ENCODE measurements around the gene CYP46A1.

CYP46A1 gene

GRCh38 chr14:99731547-99732435 is 47.7 kb downstream of the CYP46A1 start:
- no peak for DNase-seq

GRCh38 chr14:99732436-99733210 is 48.5 kb downstream of the CYP46A1 start:
- DNase-seq = no peak

- no peak for DNase-seq
These were observed 49.1 kb downstream of the CYP46A1 start for GRCh38 chr14:99733211-99733539.

GRCh38 chr14:99733540-99734405 is 49.7 kb downstream of the CYP46A1 start:
- no peak for DNase-seq

GRCh38 chr14:99734406-99735051 is 50.4 kb downstream of the CYP46A1 start:
- no peak for DNase-seq

- DNase-seq = no peak
These were observed 51.4 kb downstream of the CYP46A1 start for GRCh38 chr14:99735189-99736135.

- DNase-seq = no peak
These were observed 52.7 kb downstream of the CYP46A1 start for GRCh38 chr14:99736603-99737371.

GRCh38 chr14:99737451-99737951 is 53.4 kb downstream of the CYP46A1 start:
- DNase-seq = no peak

GRCh38 chr14:99737956-99738667 is 54.0 kb downstream of the CYP46A1 start:
- DNase-seq = no peak

- DNase-seq = no peak
These were observed 56.3 kb downstream of the CYP46A1 start for GRCh38 chr14:99740411-99740810.

GRCh38 chr14:99741227-99741976 is 57.3 kb downstream of the CYP46A1 start:
- DNase-seq = no peak

GRCh38 chr14:99742074-99742473 is 58.0 kb downstream of the CYP46A1 start:
- DNase-seq = no peak

GRCh38 chr14:99742509-99743487 is 58.7 kb downstream of the CYP46A1 start:
- DNase-seq = no peak

- no peak for DNase-seq
These were observed 60.2 kb downstream of the CYP46A1 start for GRCh38 chr14:99744199-99744872.

- no peak for DNase-seq
These were observed 60.8 kb downstream of the CYP46A1 start for GRCh38 chr14:99744873-99745224.

- DNase-seq = no peak
These were observed 61.3 kb downstream of the CYP46A1 start for GRCh38 chr14:99745307-99745951.

- no peak for DNase-seq
These were observed 63.1 kb downstream of the CYP46A1 start for GRCh38 chr14:99747167-99747566.

Data from activated CD4-positive, alpha-beta T cell treated with anti-CD3 and anti-CD28 coated beads for 1 hour (primary cell).